HUES64 (cell line): Measurements from ENCODE around the gene FCN3.

Experiments
- H3K27ac ChIP-seq: 2 replicates; pipeline ENCODE4 v1.7.0; 2013; ENCODE audit warnings: low read depth, low read length, inconsistent platforms
- H3K27me3 ChIP-seq: 2 replicates; pipeline ENCODE4 v1.6.1; 2013; ENCODE audit warnings: mild to moderate bottlenecking, low read length; ENCODE audit not compliant: insufficient read depth
- H3K36me3 ChIP-seq: 2 replicates; pipeline ENCODE4 v1.6.1; 2013; ENCODE audit warnings: mild to moderate bottlenecking, low read length; ENCODE audit not compliant: insufficient read depth
- H3K4me1 ChIP-seq: 2 replicates; pipeline ENCODE4 v1.6.1; 2013; ENCODE audit warnings: mild to moderate bottlenecking, low read length, moderate library complexity; ENCODE audit not compliant: insufficient read depth
- H3K4me3 ChIP-seq: 2 replicates; pipeline ENCODE4 v1.5.1; 2013; ENCODE audit warnings: mild to moderate bottlenecking, low read length, moderate library complexity
- H3K9ac ChIP-seq: 2 replicates; pipeline ENCODE4 v1.6.1; 2013; ENCODE audit warnings: mild to moderate bottlenecking, low read depth, low read length
- H3K9me3 ChIP-seq: 2 replicates; pipeline ENCODE4 v1.6.1; 2013; ENCODE audit warnings: low read depth, low read length; ENCODE audit not compliant: insufficient read depth
- WGBS: fragments of 150-250, 120-280 bp; methylation state at CpG from one replicate; pipeline ENCODE4 v1.1.7; 2013; ENCODE audit warnings: missing lambda C conversion rate; 5-methylcytosine and 5-hydroxymethylcytosine counted together

Gene FCN3

GRCh38 chr1:27331426-27331825 is 43.2 kb downstream of the FCN3 start:
- H3K9ac ChIP-seq: no peak overlapping the region
- WGBS: 94% methylated on average over 3 of the region's 3 CpGs
- peaks cover 70% of the 10 kb centered on the region for H3K36me3 ChIP-seq

GRCh38 chr1:27330786-27331185 is 43.8 kb downstream of the FCN3 start:
- WGBS: 93% methylated on average over 8 of the region's 8 CpGs
- Histone ChIP-seq H3K9ac (no peak overlapping the region), H3K27ac (no peak overlapping the region), H3K27me3 (no peaks in the 10 kb centered on the region), H3K4me1 (no peaks in the 10 kb centered on the region), H3K4me3 (no peak overlapping the region), H3K36me3 (peaks cover 73% of the 10 kb centered on the region), H3K9me3 (no peaks in the 10 kb centered on the region)

More at GRCh38 chr1:27331426-27331825, 43.2 kb downstream of the FCN3 start:
- Histone ChIP-seq H3K4me3 (no peak overlapping the region), H3K27me3 (no peaks in the 10 kb centered on the region), H3K9me3 (no peaks in the 10 kb centered on the region), H3K4me1 (no peaks in the 10 kb centered on the region), H3K27ac (no peak overlapping the region)

- Histone ChIP-seq H3K9me3 (no peaks in the 10 kb centered on the region), H3K4me3 (no peak overlapping the region), H3K27ac (no peak overlapping the region), H3K4me1 (peaks cover 7% of the 10 kb centered on the region), H3K36me3 (peaks cover 62% of the 10 kb centered on the region), H3K9ac (no peak overlapping the region), H3K27me3 (no peaks in the 10 kb centered on the region)
- WGBS: 93% methylated on average over 5 of the region's 5 CpGs
These were observed 46.7 kb downstream of the FCN3 start for GRCh38 chr1:27327964-27328363.

GRCh38 chr1:27325286-27325685 is 49.3 kb downstream of the FCN3 start:
- Histone ChIP-seq H3K9ac (no peak overlapping the region), H3K9me3 (no peaks in the 10 kb centered on the region), H3K4me1 (peaks cover 11% of the 10 kb centered on the region), H3K36me3 (peaks cover 43% of the 10 kb centered on the region), H3K27me3 (no peaks in the 10 kb centered on the region), H3K4me3 (no peak overlapping the region), H3K27ac (no peak overlapping the region)
- WGBS: 96% methylated on average over 15 of the region's 15 CpGs

GRCh38 chr1:27322569-27323240 is 51.9 kb downstream of the FCN3 start:
- Histone ChIP-seq H3K9me3 (no peaks in the 10 kb centered on the region), H3K36me3 (peaks cover 29% of the 10 kb centered on the region), H3K4me1 (peaks cover 11% of the 10 kb centered on the region), H3K4me3 (peak overlapping the region; percentile 98), H3K9ac (peak overlapping the region; percentile 96), H3K27ac (peak overlapping the region; percentile 89), H3K27me3 (no peaks in the 10 kb centered on the region)
- 19% methylated on average over 8 of the region's 10 CpGs for WGBS

- Histone ChIP-seq H3K9me3 (no peaks in the 10 kb centered on the region), H3K27ac (peak within 1 kb of the TSS; percentile 89), H3K36me3 (peaks cover 28% of the 10 kb centered on the region), H3K27me3 (no peaks in the 10 kb centered on the region), H3K4me1 (peaks cover 11% of the 10 kb centered on the region), H3K4me3 (peak within 1 kb of the TSS; percentile 98), H3K9ac (peak within 1 kb of the TSS; percentile 96)
- WGBS: under 1% methylated on average over 67 of the region's 67 CpGs
These were observed 52.6 kb downstream of the FCN3 start, which contains the start of gene TMEM222 for GRCh38 chr1:27321813-27322568. TSS of gene TMEM222 (plus strand) at chr1:27322163. CDS start at chr1:27322198, 35 bp downstream.
